GM19043 (cell line): ENCODE results near the gene FXYD6.
"Not testable (repeated sequence)": the region's sequence is repeated elsewhere in the genome, so short reads cannot be mapped to it uniquely, and the experiment has no call there.

Experiments used
- ATAC-seq: cut with Tn5 transposase; IDR thresholded peaks from one replicate; pipeline ENCODE4 v1.9.1; 2021; ENCODE audit warnings: low read depth; ENCODE audit not compliant: unreplicated experiment

FXYD6 gene, protein sequence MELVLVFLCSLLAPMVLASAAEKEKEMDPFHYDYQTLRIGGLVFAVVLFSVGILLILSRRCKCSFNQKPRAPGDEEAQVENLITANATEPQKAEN

DNA sequence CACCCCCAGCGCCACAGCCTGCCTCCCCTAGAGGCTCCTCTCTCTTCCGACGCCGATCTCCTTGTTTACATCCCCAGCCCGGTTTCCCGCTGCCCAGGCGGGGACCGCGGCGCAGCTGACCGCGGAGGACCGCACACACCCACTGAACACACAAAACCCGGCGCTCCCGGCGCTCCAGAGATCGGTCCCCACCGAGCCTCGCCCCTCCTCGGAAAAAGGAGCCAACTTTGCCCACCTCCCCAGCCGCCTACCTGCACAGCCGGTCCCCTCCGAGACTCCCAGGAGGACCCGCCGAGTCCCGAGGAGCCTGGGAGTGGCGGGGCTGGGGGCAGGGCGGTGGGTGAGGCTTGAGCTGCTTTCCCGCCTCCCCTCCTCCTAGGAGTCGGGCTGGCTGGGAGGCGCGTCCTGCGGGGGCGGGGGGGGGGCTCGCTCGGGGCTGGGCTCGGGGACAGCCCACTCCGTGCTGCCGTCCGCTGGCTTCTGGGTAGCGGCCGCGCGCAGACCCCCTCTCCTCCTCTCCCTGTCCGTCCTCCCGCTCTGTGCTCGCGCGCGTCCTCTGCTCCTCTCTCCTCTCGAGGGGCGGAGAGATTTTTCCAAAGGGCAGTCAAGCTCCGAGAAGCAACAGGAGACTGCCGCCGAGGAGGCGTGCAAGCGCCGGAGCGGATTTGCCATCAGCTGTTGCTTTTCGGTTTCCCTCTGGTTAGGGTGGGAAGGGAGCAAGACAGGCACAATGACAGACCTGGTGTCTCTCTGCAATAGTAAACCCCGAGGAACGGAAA lies at the start of gene FXYD6:
Gene FXYD6 (minus strand): TSS at position 318 of the 779 bp plus-strand sequence. CDS start 33,882 bp downstream, outside the sequence.
- no peak for ATAC-seq

DNA sequence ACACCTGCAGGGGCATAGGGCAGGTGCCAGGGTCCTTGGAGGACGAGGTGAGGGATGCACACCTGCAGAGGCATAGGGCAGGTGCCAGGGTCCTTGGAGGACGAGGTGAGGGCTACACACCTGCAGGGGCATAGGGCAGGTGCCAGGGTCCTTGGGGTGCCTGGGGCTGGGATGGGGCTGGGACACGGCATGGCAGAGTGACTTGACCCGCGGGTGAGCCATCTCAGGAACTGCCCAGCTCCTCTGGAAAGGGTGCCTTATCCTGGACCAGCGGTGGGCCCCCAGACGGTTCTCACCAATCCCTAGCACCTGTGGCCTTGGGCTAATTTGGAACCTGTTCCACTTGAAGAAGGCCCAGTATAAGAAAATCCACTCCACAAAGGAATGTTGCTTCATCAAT lies 49.7 kb upstream of the FXYD6 start:
- not testable (repeated sequence) for ATAC-seq

DNA sequence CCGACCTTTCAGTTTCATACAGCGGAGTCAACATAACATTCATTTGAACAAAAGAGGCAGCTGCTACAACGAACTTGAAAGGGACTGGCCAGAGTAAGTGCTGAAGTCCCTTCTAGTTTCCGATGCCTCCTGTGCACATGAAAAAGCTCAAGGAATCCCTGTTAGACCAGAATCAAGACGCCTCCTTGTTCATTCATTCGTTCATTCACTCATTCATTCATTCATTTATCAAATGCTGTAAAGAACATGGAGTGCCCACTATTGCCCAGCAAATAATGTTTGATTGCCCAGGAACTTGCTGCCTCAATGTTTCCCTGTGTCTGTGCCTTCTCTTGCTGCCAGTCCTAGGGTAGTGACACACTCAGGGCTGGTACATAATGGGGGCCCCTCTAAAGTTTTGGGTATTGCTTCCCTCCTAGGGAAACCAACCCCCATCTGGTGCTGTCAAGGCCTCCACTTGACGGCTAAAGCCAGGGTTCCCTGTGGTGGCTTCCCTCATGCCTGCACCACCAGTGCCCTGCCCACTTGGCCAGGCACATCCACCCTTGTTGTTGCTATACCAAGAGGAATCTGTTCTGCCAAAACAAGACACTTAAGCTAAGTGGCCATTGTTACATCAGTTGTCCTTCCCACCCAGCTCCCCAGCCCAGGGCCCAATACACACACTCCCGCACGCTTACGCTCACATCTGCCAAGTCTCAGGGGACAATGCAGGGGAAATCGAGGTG lies 48.9 kb upstream of the FXYD6 start:
- no peak for ATAC-seq

DNA sequence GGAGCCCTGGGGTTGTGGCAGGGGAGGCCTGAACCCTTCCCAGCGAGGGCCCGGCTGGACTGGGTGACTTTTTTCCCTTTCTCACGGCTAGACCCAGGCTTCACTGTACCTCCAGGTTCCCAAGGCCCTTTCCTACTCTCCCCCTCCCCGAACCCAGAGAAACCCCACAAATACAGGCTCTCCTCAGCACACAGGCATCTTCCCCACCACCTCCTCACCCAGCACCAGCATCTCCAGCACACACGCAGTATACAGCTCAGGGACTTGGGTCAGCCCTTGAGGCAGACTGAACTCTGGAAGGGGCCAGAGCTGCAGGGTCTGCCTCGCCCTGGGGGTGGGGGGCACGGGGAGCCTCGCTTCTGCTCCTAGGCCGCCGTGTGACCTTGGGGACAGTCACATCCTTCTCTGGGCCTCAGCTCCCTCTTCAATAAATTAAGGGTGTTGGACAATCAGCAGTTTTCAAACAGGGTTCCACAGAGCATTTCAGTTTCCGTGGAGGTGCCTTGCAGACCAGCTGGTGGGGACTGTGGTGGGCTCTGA lies 48.2 kb upstream of the FXYD6 start:
- no peak for ATAC-seq

DNA sequence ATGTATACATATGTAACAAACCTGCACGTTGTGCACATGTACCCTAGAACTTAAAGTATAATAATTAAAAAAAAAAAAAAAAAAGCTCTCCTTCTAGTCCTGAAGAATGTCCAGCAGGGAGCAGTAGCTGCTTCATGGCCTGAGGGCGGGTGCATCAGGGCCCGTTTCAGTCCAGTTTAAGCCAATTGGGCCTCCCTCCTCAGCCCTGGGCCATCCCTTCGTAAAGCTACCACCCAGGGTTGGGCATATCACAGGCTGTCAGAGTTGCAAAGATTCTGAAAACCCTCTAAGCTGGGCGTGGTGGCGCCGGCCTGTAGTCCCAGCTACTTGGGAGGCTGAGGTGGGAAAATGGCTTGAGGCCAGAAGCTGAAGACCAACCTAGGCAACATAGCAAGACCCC lies 47.3 kb upstream of the FXYD6 start:
- ATAC-seq = no peak

DNA sequence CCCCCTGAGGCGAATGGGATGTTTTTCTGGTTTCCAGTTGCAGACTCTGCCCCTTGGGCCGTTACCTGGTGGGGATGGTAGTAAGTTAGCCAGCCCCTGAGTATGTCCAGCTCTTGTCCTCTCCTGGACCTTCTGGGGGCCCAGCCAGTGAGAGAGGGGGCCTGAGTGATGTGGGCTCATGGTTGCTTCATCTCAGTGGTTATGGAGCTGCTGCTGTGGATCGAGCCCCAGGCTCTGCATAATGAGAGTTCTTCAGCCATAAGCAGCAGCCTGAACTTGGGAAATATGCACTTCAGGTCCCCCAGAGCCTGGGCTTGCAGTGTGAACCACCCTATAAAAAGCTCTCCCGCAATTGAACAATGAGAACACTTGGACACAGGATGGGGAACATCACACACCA lies 46.8 kb upstream of the FXYD6 start:
- ATAC-seq = no peak

DNA sequence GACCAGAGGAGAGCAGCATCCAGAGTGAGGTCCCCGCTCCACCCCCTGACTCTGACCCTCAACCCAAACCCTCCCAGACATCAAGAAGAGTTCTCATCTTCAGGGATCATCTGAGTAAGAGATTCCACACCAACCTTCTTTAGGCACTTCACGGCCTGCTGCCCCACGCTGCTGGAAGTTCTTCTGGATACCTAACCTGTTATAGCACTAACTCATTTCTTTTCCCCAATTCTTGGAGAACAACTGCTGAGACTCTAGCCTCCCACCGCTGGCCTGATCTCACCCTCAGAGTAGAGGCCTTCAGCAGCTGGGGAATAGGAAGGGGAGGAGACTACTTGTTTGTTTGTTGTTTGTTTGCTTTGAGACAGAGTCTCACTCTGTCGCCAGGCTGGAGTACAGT lies 45.4 kb upstream of the FXYD6 start:
- no peak for ATAC-seq

DNA sequence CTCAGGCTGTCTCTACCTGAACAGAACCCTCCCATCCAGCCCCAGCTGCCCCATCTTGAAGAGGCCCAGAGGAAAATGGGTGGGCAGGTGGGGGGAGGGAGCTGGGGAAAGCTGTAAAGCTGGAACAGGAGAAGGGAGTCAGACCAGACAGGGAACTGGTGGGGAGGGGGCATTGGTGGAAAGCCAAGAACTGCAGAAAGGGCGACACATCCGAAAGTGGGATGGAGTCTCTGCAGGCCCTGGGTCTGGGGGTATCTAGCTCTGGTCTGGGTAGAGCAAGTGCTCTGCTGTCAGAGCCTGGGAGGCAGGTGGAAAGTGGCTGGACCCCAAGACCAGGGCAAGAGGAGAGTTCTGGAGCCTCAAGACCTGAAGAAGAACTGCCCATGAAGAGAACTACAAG lies 45.0 kb upstream of the FXYD6 start:
- no peak for ATAC-seq

DNA sequence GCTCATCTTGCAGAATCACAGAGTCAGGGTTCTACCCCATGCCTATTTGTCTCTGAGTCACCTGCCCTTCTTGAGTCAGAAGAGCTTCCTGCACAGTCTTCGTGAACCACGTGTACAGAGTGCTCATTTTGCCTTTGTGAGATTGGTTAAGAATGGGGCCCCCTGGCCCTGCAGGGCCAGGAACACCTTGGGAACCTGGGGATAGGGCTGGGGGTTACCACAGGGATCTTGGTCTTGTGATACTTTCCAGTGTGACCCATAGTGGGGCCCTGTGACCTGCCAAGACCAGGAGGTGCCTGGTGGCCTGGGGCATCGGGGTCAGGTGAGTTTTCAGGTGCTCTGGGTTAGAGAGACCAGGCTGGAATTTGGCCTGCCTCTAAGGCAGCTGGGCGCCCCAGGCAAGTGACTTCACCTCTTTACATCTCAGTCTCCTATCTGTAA lies 43.3 kb upstream of the FXYD6 start:
- no peak for ATAC-seq

DNA sequence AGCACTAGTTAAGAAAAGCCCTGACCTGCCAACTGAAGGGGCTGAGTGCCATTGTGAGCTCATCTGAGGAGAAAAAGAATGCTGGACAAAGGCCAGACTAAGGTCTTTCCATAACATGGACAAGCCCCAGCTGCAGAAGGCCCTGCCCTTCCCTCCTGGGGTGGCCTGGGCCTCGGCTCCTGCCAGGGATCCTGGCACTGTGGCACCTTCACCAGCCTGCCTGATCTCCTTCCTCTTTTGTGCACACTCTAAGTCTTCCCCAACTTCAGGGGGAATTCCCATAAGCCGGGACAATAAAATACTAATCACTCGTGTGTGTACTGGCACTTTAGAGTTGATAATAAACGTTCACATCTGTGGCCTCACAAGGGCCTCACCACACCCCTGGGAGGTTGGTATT lies 42.9 kb upstream of the FXYD6 start:
- no peak for ATAC-seq

DNA sequence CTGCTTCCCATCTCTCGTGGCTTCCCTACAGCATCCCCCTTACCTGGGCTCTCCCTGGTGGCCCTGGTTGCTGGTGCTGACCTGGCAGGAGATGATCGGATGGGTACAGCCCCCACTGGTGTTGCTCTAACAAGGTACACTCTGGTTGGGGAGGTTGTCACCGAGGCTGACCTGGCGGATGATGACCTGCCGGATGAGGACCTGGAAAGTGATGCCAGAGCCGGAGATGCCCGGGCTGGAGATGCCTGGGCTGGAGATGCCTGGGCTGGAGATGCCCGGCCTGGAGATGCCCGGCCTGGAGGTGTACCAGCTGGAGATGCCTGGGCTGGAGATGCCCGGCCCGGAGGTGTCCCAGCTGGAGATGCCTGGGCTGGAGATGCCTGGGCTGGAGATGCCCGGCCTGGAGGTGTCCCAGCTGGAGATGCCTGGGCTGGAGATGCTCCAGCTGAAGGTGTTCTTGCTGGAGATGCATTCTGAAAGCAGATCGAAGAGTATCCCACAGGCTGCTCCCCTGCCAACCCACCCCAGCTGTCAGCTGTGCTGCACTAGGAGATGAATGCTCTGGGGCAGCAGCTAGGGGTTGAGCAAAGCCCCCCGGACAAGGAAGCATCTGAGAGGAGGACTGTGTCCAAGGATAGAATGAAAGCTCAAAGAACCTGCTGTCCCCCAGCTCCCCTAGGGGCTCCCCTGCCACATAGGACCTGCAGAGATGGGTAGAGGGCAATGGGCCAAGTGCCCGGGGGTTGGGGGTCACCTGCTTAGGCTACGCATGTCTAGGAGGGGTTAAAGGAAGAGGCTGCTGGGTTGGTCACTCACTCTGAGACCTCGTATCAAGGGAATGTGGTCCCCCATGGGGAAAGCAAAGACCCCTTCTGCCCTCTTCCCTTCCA lies 42.2 kb upstream of the FXYD6 start:
- ATAC-seq = no peak

DNA sequence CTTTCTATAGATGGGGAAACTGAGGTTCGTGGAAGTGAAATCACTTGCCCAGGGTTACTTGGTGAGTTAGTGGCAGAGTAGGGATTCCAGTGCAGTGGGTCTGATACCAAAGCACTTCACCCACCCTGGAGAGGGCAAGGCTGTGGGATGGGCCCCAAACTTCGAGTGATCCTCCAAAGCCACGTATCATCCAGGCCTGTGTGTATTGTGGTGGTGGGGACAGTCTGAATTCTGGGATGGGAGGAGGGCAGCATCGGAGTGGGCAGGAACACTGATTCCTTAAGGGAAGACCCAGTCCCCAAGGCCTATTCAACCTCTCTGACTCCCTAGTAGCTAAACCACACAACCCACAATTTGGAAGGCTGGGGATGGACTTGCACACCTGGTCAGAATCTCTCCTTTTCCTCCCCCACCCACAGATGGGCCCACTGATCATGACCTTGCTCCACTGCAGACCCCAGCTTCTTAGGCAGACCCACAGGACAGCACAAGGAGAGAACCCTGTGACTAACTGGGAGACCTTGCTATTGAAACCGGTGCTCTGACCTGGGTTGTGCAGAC lies 41.2 kb upstream of the FXYD6 start:
- no peak for ATAC-seq

DNA sequence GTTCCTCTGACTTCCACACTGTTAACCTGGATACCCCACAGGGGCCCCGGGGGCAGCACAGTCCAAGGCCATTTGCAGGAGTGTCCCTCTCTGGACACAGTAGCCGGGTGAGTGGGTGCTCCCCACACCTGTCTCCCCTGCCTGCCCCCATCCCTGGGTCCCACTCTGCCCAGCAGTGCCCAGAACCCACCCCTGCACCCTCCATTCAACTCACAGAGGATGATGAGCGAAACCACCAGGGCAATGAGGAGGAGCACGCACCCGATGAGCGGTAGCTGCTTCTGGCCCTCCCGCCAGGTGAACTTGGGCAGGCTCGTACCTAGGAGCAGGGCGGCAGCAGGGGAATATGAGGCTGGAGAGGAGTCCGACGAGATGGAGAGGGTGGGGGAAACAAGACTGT lies 40.5 kb upstream of the FXYD6 start:
- no peak for ATAC-seq

DNA sequence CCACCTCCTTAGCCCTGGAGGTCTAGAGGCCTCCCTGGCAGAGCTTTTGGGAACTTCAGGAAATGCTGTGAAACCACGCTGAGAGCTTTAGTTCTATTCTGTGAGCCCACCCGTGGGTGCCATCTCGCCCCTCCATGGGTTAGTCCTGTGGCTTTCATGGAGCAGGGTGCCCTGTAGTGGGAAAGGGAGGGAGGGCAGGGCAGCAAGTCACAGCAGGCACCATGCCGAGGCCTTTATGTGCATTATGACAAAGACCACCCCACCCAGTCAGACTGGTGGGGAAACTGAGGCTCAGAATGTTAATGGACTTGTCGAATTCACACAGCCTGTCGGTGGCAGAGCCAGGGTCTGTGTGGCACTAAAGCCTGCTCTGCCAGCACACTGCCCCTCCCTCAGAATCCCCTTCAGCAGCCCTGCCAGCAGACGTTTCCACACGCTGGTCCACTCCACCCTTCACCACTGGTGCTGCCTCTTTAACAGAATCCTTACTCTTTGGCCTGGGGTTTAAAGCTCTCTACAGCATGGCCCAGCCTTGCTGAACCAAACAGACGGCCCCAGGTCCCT lies 39.3 kb upstream of the FXYD6 start:
- no peak for ATAC-seq

DNA sequence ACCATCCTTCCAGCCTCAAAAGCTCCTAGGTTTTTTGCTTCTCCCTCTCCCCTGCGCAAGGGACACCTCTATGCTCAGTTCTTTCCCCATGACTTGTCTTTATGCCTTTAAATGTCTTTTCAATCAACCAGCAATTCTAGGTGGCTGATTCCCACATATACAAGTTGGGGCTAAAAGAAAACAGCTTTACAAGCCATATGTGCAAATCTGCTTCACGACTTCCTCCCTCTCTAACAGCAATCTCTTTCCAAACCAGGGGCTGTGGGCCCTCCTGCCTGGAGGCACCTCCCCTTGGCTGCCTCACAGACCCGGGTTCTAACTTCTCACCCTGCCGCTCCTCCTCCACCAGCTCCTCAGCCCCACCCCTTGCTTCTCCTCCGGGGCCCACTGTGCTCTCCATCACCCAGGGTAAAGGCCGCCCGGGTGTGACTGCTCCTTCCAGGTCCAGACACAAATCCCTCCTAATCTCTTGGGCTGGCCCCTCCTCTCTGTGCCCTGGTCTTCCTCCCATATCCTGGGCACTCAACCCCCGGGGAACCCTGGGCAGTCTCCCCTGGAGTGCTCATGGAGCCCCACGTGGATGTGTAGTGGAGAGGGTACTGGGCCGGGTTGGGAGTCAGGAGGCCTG lies 38.6 kb upstream of the FXYD6 start:
- no peak for ATAC-seq

DNA sequence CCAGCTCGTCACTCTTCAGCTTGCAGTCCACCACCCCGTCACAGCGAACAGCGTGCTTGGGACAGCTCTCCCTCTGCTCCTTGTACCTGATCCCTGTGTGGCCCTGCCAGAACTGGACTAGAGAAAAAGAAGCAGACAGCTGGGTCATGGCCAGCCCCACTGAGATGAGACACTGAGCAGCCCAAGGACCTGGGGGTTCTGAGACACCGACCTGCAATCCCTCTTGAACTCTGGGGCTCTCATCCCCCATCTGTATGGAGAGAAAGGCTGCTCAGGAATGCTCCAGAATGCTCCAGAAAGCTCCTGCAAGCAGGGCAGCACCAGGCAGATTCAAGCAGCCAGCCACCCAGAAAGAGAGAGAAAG lies 37.9 kb upstream of the FXYD6 start:
- no peak for ATAC-seq

DNA sequence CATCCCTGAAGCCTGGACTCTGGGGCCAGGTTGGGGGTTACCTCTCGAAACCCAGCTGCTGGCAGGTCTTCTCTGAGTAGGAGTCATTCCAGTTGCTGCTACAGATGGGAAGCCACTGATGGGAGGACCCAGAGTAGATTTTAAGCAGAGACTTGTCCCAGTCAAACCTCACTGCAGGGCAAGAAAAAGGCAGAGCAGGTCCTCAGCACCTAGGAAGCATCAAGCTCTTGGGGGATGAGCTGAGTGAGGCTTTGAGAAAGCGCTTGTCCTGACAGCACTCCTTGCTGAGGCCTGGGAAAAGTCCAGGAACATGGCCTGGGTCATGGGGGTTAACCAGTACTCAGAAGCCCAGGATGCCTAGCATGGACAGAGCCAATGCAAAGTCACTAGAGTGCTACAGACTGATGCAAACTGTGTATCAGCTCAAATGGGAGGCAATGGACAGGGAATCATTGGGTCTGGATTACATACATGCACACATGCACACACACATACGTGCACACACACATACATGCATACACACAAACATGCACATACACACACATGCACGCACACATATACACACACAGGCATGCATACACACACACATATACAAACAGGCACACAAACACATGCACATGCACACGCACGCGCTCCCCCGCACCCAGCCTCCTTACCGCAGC lies 37.4 kb upstream of the FXYD6 start:
- ATAC-seq = no peak

DNA sequence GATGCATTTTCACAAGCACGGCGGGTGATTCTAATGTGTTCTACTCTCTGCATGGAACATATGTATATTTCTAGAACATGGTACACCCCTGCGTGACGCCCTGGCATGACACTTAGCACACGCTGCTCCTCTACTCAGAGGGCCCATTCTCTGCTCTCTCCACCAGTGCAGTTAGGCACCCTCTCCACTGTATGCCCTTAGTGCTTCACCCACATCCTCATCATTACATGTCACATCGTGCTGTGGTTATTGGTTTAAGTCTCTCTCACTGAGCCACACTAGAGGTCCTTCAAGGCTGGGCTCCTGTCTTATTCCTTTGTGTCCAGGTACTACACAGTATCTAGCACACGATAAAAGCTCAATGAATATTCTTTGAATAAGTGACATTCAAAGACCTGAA lies 36.0 kb upstream of the FXYD6 start:
- ATAC-seq = no peak

DNA sequence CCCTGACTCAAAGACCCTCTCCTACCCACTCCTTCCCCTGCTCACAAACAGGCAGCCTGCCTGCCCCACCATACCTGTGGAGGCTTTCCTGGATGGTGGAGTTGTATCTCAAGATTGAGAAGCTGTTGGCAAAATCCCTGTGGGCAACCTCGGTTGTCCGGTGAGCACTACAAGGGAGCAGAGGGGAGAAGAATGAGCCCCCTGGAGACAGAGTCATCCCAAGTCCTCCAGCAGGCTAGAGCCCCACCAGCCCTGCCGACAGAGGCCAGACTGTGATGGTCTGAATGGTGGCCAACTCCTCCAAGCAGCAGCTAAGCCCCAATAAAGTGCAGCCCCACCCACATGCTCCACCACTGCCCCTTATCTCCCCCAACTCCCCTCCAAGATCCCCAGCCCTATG lies 35.2 kb upstream of the FXYD6 start:
- ATAC-seq = no peak
